Activated T-cell treated with anti-CD3 and anti-CD28 coated beads for 1 hour (primary cell): ENCODE results near the gene MFN1.

ENCODE experiments used
- DNase-seq: peaks from one replicate; pipeline ENCODE4 v3.0.0-alpha.2; 2020; ENCODE audit warnings: low read depth

MFN1 gene

GRCh38 chr3:179348325-179349013, 960 bp downstream of the MFN1 start:
- DNase-seq, result no peak

- no peak for DNase-seq
Observed at GRCh38 chr3:179355996-179356395, 8.5 kb downstream of the MFN1 start.

GRCh38 chr3:179363332-179363731, 15.8 kb downstream of the MFN1 start:
- DNase-seq, result no peak

GRCh38 chr3:179369621-179370020, 22.1 kb downstream of the MFN1 start:
- no peak for DNase-seq

- no peak for DNase-seq
Observed at GRCh38 chr3:179373938-179374337, 26.4 kb downstream of the MFN1 start.

- no peak for DNase-seq
Observed at GRCh38 chr3:179375091-179375999, 27.8 kb downstream of the MFN1 start.

- no peak for DNase-seq
Observed at GRCh38 chr3:179376474-179376873, 29.0 kb downstream of the MFN1 start.

GRCh38 chr3:179391906-179392305, 44.4 kb downstream of the MFN1 start:
- DNase-seq, result no peak

- no peak for DNase-seq
Observed at GRCh38 chr3:179398574-179399231, 51.2 kb downstream of the MFN1 start.

- no peak for DNase-seq
Observed at GRCh38 chr3:179401561-179401960, 54.1 kb downstream of the MFN1 start.

GRCh38 chr3:179402963-179403362, 55.5 kb downstream of the MFN1 start:
- DNase-seq, result no peak

- DNase-seq, result no peak
Observed at GRCh38 chr3:179404307-179404706, 56.8 kb downstream of the MFN1 start.

GRCh38 chr3:179410331-179410730, 62.8 kb downstream of the MFN1 start:
- no peak for DNase-seq

GRCh38 chr3:179410999-179411398, 63.5 kb downstream of the MFN1 start:
- DNase-seq, result no peak

GRCh38 chr3:179414804-179415203, 67.3 kb downstream of the MFN1 start:
- DNase-seq, result no peak

- no peak for DNase-seq
Observed at GRCh38 chr3:179415377-179415776, 67.9 kb downstream of the MFN1 start.

GRCh38 chr3:179416681-179417080, 69.2 kb downstream of the MFN1 start:
- no peak for DNase-seq

GRCh38 chr3:179418610-179419009, 71.1 kb downstream of the MFN1 start:
- no peak for DNase-seq

- no peak for DNase-seq
Observed at GRCh38 chr3:179421500-179421899, 74.0 kb downstream of the MFN1 start.

- no peak for DNase-seq
Observed at GRCh38 chr3:179425075-179425474, 77.6 kb downstream of the MFN1 start.

- no peak for DNase-seq
Observed at GRCh38 chr3:179428876-179429548, 81.5 kb downstream of the MFN1 start.

- DNase-seq, result no peak
Observed at GRCh38 chr3:179430277-179430870, 82.9 kb downstream of the MFN1 start.
